ENCODE measurements around the gene NFIL3.

DNA sequence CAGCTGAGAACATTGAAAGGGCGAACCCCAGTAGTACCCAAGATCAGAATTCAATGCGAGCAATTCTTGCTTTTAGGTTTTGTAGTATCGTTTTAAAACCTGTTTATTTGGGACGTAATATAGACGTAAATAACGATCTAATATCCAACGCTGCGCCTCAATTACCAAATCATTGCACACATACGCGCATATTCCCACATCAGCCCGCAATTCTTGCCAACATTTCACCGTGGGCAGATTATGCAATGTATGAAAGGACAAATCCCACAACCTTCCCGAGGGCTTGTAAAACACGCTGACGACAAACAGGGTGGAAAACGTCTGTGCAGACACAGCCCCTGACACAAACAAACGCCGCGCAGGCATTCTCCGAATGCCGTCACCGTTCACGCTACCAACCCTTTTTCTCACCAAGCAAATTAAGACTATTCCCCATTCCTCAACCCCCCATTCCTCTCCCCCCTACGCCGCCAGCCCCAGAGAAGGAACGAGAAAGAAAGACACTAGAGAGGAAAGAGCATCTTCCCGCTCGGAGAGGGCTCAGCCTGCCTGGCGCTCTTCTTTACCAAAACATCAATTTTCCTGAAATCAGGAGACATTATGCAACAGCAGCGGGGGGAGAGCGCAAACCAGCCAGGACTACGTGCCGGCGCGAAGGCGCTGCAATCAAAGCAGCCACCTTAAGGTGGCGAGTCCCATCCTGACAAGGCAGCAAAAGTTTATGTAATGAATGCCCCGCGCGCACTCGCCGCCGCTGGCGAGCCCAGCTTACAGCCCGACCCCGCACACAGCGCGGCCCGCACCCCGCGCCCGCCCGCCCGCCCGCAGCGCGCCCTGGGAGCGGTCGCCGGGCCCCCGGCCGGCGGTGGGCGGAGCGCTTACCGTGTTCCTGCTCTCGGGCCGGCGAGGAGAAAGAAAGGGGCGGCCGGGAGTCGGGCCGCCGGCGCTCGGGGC, 597 bp downstream of the NFIL3 start:
- TF ChIP-seq, protein P1, sequence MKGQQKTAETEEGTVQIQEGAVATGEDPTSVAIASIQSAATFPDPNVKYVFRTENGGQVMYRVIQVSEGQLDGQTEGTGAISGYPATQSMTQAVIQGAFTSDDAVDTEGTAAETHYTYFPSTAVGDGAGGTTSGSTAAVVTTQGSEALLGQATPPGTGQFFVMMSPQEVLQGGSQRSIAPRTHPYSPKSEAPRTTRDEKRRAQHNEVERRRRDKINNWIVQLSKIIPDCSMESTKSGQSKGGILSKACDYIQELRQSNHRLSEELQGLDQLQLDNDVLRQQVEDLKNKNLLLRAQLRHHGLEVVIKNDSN (IDR thresholded peaks at IDR 0.05): no peak
- TF ChIP-seq CEBPB (IDR thresholded peaks at IDR 0.05) (peak; percentile 89), EP300 (IDR thresholded peaks at IDR 0.05; ENCODE audit: borderline replicate concordance) (no peak), CREB1 (IDR thresholded peaks at IDR 0.05; ENCODE audit: low read depth) (no peak), FOXM1 (IDR thresholded peaks at IDR 0.05; ENCODE audit: borderline replicate concordance, low read depth) (no peak)
- TF ChIP-seq, protein P2, sequence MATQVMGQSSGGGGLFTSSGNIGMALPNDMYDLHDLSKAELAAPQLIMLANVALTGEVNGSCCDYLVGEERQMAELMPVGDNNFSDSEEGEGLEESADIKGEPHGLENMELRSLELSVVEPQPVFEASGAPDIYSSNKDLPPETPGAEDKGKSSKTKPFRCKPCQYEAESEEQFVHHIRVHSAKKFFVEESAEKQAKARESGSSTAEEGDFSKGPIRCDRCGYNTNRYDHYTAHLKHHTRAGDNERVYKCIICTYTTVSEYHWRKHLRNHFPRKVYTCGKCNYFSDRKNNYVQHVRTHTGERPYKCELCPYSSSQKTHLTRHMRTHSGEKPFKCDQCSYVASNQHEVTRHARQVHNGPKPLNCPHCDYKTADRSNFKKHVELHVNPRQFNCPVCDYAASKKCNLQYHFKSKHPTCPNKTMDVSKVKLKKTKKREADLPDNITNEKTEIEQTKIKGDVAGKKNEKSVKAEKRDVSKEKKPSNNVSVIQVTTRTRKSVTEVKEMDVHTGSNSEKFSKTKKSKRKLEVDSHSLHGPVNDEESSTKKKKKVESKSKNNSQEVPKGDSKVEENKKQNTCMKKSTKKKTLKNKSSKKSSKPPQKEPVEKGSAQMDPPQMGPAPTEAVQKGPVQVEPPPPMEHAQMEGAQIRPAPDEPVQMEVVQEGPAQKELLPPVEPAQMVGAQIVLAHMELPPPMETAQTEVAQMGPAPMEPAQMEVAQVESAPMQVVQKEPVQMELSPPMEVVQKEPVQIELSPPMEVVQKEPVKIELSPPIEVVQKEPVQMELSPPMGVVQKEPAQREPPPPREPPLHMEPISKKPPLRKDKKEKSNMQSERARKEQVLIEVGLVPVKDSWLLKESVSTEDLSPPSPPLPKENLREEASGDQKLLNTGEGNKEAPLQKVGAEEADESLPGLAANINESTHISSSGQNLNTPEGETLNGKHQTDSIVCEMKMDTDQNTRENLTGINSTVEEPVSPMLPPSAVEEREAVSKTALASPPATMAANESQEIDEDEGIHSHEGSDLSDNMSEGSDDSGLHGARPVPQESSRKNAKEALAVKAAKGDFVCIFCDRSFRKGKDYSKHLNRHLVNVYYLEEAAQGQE (IDR thresholded peaks at IDR 0.05; ENCODE audit: low read depth): no peak

Data from Ishikawa (cell line).